ENCODE measurements around the gene JAKMIP1. TPM values are rescaled to one million over a fixed set of nuclear protein-coding genes. Genes with fewer than 3 reads are reported as not detected.

The JAKMIP1 gene
- total RNA-seq, 1 donor from 2014 or later = 0.13 TPM

DNA sequence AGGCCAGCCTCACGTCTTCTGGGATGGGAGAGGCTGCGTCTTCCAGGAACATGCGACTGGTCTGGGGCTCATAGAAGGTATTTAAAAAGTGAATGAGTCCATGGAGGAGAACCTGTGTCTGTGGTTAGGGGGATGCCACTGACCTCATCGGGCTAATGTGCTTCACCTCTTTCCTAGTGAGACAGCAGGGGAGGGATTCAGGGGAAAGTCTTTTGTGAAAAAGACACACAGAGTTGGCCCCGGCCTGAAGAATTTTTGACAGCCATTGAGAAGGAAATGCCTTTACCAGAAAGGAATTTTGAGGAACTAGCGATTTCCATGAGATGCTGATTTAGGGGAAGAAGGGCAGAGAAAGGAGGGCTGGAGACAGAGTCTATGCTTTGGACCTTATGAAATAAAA is 171.1 kb downstream of the JAKMIP1 start:
- CTCF ChIA-PET = no interaction called here
- Mint-ChIP-seq H3K4me1 (no peaks in the 10 kb centered on the region), H3K27me3 (peaks cover 4% of the 10 kb centered on the region), H3K4me3 (no peak overlapping the region), H3K27ac (no peak overlapping the region), H3K36me3 (ENCODE audit: low read depth) (no peaks in the 10 kb centered on the region), H3K9me3 (no peaks in the 10 kb centered on the region)
- POLR2A ChIA-PET = no interaction called here
- no peak for ATAC-seq (ENCODE audit: low read depth)
- no peak for DNase-seq
- no peak for TF ChIP-seq CTCF (IDR thresholded peaks at IDR 0.05)
- intact Hi-C loops (cut with micrococcal nuclease) = no loop called here

- H3K36me3 Mint-ChIP-seq (ENCODE audit: low read depth) = no peaks in the 10 kb centered on the region
- CTCF ChIA-PET = no interaction called here
- peaks cover 4% of the 10 kb centered on the region for H3K27me3 Mint-ChIP-seq
- H3K9me3 Mint-ChIP-seq = no peaks in the 10 kb centered on the region
- no peaks in the 10 kb centered on the region for H3K4me1 Mint-ChIP-seq
- intact Hi-C loops (cut with micrococcal nuclease) = no loop called here
- no peak overlapping the region for H3K27ac Mint-ChIP-seq
- no peak for DNase-seq
- no peak overlapping the region for H3K4me3 Mint-ChIP-seq
- POLR2A ChIA-PET = no interaction called here
- no peak for TF ChIP-seq CTCF (IDR thresholded peaks at IDR 0.05)
- ATAC-seq (ENCODE audit: low read depth) = no peak
Measured at GRCh38 chr4:6028168-6028567, 172.2 kb downstream of the JAKMIP1 start.

DNA sequence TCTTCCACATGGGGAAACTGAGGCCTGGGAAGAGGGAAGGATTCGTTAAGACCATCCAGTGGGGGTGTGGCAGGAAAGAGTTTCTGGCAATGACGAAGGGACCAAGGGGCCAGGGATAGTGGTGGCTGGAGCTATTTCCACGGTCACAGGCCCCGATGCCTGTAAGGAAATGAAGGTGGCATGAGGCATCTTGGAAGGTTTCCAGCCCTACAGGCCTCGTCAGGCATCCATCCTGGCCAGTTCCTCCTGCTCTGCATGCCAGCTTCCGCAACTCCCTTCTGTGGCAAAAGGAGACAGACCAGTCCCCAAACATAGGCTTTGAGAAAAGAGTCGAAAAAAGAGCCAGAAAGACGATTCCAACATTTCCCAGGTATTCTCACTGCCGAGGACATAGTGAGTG is 173.0 kb downstream of the JAKMIP1 start:
- DNase-seq (no peak), ATAC-seq (ENCODE audit: low read depth) (no peak)
- ChIA-PET CTCF (no interaction called here), POLR2A (no interaction called here)
- TF ChIP-seq CTCF (IDR thresholded peaks at IDR 0.05) = no peak
- H3K4me3 Mint-ChIP-seq = no peak overlapping the region
- no peaks in the 10 kb centered on the region for H3K4me1 Mint-ChIP-seq
- no peaks in the 10 kb centered on the region for H3K36me3 Mint-ChIP-seq (ENCODE audit: low read depth)
- H3K9me3 Mint-ChIP-seq = no peaks in the 10 kb centered on the region
- H3K27ac Mint-ChIP-seq = no peak overlapping the region
- intact Hi-C loops (cut with micrococcal nuclease) = no loop called here
- H3K27me3 Mint-ChIP-seq = peaks cover 4% of the 10 kb centered on the region

- H3K36me3 Mint-ChIP-seq (ENCODE audit: low read depth) = no peaks in the 10 kb centered on the region
- POLR2A ChIA-PET = no interaction called here
- no peaks in the 10 kb centered on the region for H3K27me3 Mint-ChIP-seq
- H3K4me1 Mint-ChIP-seq = no peaks in the 10 kb centered on the region
- no peak for TF ChIP-seq CTCF (IDR thresholded peaks at IDR 0.05)
- ATAC-seq (ENCODE audit: low read depth) = no peak
- no peaks in the 10 kb centered on the region for H3K9me3 Mint-ChIP-seq
- CTCF ChIA-PET = no interaction called here
- intact Hi-C loops (cut with micrococcal nuclease) = no loop called here
- H3K27ac Mint-ChIP-seq = no peak overlapping the region
- DNase-seq = no peak
- no peak overlapping the region for H3K4me3 Mint-ChIP-seq
Measured at GRCh38 chr4:6024313-6024960, 175.9 kb downstream of the JAKMIP1 start.

- POLR2A ChIA-PET = no interaction called here
- DNase-seq = no peak
- Mint-ChIP-seq H3K4me3 (no peak overlapping the region), H3K36me3 (ENCODE audit: low read depth) (no peaks in the 10 kb centered on the region), H3K27me3 (peaks cover 2% of the 10 kb centered on the region), H3K4me1 (no peaks in the 10 kb centered on the region), H3K27ac (no peak overlapping the region), H3K9me3 (no peaks in the 10 kb centered on the region)
- intact Hi-C loops (cut with micrococcal nuclease) = no loop called here
- no peak for ATAC-seq (ENCODE audit: low read depth)
- no peak for TF ChIP-seq CTCF (IDR thresholded peaks at IDR 0.05)
- CTCF ChIA-PET = no interaction called here
Measured at GRCh38 chr4:6023731-6024130, 176.6 kb downstream of the JAKMIP1 start.

All from activated B cell treated with CpG ODN at 0.5 μM for 24 hours (primary cell).